HFF-Myc (cell line): ENCODE results near the gene SKAP2.

Source experiments
- DNase-seq: peaks from one replicate; pipeline ENCODE4 v3.0.0-alpha.2; 2011; ENCODE audit warnings: low read depth; ENCODE audit errors: extremely low read depth
- H3K4me3 ChIP-seq: replicated peaks from 2 replicates; pipeline ENCODE4 v1.5.1; 2011; ENCODE audit warnings: low read depth, mild to moderate bottlenecking, control low read depth, low read length
- CTCF ChIP-seq: IDR thresholded peaks from 2 replicates; pipeline ENCODE4 v1.5.1; 2012; ENCODE audit warnings: mild to moderate bottlenecking, low read depth, low read length, control low read depth; ENCODE audit errors: missing control alignments

The SKAP2 gene

GRCh38 chr7:26675143-26675887 is 189.1 kb downstream of the SKAP2 start:
- no peak overlapping the region for H3K4me3 ChIP-seq
- DNase-seq = no peak
- TF ChIP-seq CTCF = no peak

- no peak for TF ChIP-seq CTCF
- no peak for DNase-seq
- no peak overlapping the region for H3K4me3 ChIP-seq
These were observed 190.5 kb downstream of the SKAP2 start for GRCh38 chr7:26673858-26674257.

- no peak for TF ChIP-seq CTCF
- no peak overlapping the region for H3K4me3 ChIP-seq
- no peak for DNase-seq
These were observed 191.1 kb downstream of the SKAP2 start for GRCh38 chr7:26673271-26673670.

- DNase-seq = no peak
- H3K4me3 ChIP-seq = no peak overlapping the region
- no peak for TF ChIP-seq CTCF
These were observed 193.5 kb downstream of the SKAP2 start for GRCh38 chr7:26670841-26671240.

GRCh38 chr7:26670290-26670689 is 194.1 kb downstream of the SKAP2 start:
- no peak overlapping the region for H3K4me3 ChIP-seq
- no peak for TF ChIP-seq CTCF
- DNase-seq = no peak

- no peak overlapping the region for H3K4me3 ChIP-seq
- no peak for TF ChIP-seq CTCF
- DNase-seq = no peak
These were observed 195.6 kb downstream of the SKAP2 start for GRCh38 chr7:26668821-26669220.

GRCh38 chr7:26667514-26668133 is 196.8 kb downstream of the SKAP2 start:
- TF ChIP-seq CTCF = peak; percentile 84
- H3K4me3 ChIP-seq = no peak overlapping the region
- DNase-seq = peak; percentile 83
